HepG2 (cell line): ENCODE data around the gene SLCO2B1. TPM values are rescaled to one million over a fixed set of nuclear protein-coding genes. Genes with fewer than 3 reads are reported as not detected.

Experiments used
- ESRRA ChIP-seq: sonication (generic); formaldehyde crosslinking; IDR thresholded peaks from 2 replicates; pipeline ENCODE4 v1.5.1; 2020; ENCODE audit warnings: mild to moderate bottlenecking, low read depth, missing genetic modification reagents
- HHEX ChIP-seq: IDR thresholded peaks from 2 replicates; pipeline ENCODE4 v1.6.1; 2016; ENCODE audit warnings: control low read depth
- HIVEP1 ChIP-seq: sonication (generic); formaldehyde crosslinking; IDR thresholded peaks from 2 replicates; pipeline ENCODE4 v1.4.0; 2020; ENCODE audit warnings: mild to moderate bottlenecking, missing genetic modification reagents
- NFAT5 ChIP-seq: sonication (generic); formaldehyde crosslinking; IDR thresholded peaks from 2 replicates; pipeline ENCODE4 v1.4.0; 2020; ENCODE audit warnings: missing genetic modification reagents
- NFE2 ChIP-seq: sonication (generic); formaldehyde crosslinking; IDR thresholded peaks from 2 replicates; pipeline ENCODE4 v1.4.0; 2020; ENCODE audit warnings: missing genetic modification reagents
- SMAD3 ChIP-seq: sonication (generic); formaldehyde crosslinking; IDR thresholded peaks from 2 replicates; pipeline ENCODE4 v1.4.0; 2020; ENCODE audit warnings: missing genetic modification reagents
- TP53 ChIP-seq: sonication (generic); formaldehyde crosslinking; conservative IDR thresholded peaks from 2 replicates; pipeline ENCODE4 v1.4.0; 2020; ENCODE audit warnings: missing genetic modification reagents
- ZBTB7A ChIP-seq: sonication (generic); formaldehyde crosslinking; IDR thresholded peaks from 2 replicates; pipeline ENCODE4 v1.8.0; 2022; ENCODE audit warnings: mild to moderate bottlenecking, missing genetic modification reagents
- ZFY ChIP-seq: sonication (generic); formaldehyde crosslinking; IDR thresholded peaks from 2 replicates; pipeline ENCODE4 v1.4.0; 2020; ENCODE audit warnings: missing genetic modification reagents
- ZNF143 ChIP-seq: sonication (generic); formaldehyde crosslinking; IDR thresholded peaks from 2 replicates; pipeline ENCODE4 v1.4.0; 2020; ENCODE audit warnings: missing genetic modification reagents
- ZNF263 ChIP-seq: sonication (generic); formaldehyde crosslinking; IDR thresholded peaks from 2 replicates; pipeline ENCODE4 v1.4.0; 2020; ENCODE audit warnings: missing genetic modification reagents
- ZNF34 ChIP-seq: sonication (generic); formaldehyde crosslinking; IDR thresholded peaks from 2 replicates; pipeline ENCODE4 v1.4.0; 2020; ENCODE audit warnings: mild to moderate bottlenecking, missing genetic modification reagents, borderline replicate concordance
- ZNF496 ChIP-seq: sonication (generic); formaldehyde crosslinking; IDR thresholded peaks from 2 replicates; pipeline ENCODE4 v1.8.1; 2023; ENCODE audit warnings: mild to moderate bottlenecking, moderate library complexity, missing genetic modification reagents; ENCODE audit not compliant: insufficient replicate concordance
- polyA plus RNA-seq, 8 experiments: library from polyadenylated mRNA; depleted of rRNA in 3 of 8; stranded (reverse) in 7 of 8; unstranded in 1 of 8; fragments of >200 nt; fragmentation: Illumina TruSeq in 4 of 8; extraction: Trizol in 4 of 8; gene quantifications; 2 replicates each; pipeline versions ENCODE4 v1.2.1 to v1.2.3, GENCODE V29; 2011 to 2016; ENCODE audit warnings: low read depth in 4 of 8, missing spikeins in 1 of 8, mixed read lengths in 1 of 8; ENCODE audit not compliant: insufficient read depth in 1 of 8
- total RNA-seq, 5 experiments: library from RNA; depleted of rRNA; stranded (reverse); fragments of >200 nt; fragmentation: Illumina TruSeq; extraction: Trizol; gene quantifications; 2 replicates each; pipeline ENCODE4 v1.2.3, GENCODE V29; 2016; ENCODE audit warnings: low read depth in 1 of 5
- TF ChIP-seq, protein P1 (sequence below): IDR thresholded peaks from 2 replicates; pipeline ENCODE4 v1.6.1; 2012; ENCODE audit warnings: low read length, improper control_type of control experiment
- TF ChIP-seq, protein P2 (sequence below): sonication (generic); formaldehyde crosslinking; IDR thresholded peaks from 2 replicates; pipeline ENCODE4 v1.4.0; 2020; ENCODE audit warnings: mild to moderate bottlenecking, missing genetic modification reagents
- TF ChIP-seq, protein P3 (sequence below): sonication (generic); formaldehyde crosslinking; IDR thresholded peaks from 2 replicates; pipeline ENCODE4 v1.5.1; 2020; ENCODE audit warnings: missing genetic modification reagents, mild to moderate bottlenecking, borderline replicate concordance
- TF ChIP-seq, protein P4 (sequence below): sonication (generic); formaldehyde crosslinking; IDR thresholded peaks from 2 replicates; pipeline ENCODE4 v1.4.0; 2020; ENCODE audit warnings: low read depth, mild to moderate bottlenecking, missing genetic modification reagents

Gene SLCO2B1
- total and polyA plus RNA-seq, 2 of the 13 experiments (the other 11 are each of a cell fraction or from before 2014, with no cell fraction given) = 15.3 to 19.8 TPM

- no peak for TF ChIP-seq NFAT5
- 0 out of 2 replicates have a peak, but pooled peaks have one; percentile 53 for TF ChIP-seq SMAD3 (CRISPR knock-in tag)
- TF ChIP-seq, protein P1, sequence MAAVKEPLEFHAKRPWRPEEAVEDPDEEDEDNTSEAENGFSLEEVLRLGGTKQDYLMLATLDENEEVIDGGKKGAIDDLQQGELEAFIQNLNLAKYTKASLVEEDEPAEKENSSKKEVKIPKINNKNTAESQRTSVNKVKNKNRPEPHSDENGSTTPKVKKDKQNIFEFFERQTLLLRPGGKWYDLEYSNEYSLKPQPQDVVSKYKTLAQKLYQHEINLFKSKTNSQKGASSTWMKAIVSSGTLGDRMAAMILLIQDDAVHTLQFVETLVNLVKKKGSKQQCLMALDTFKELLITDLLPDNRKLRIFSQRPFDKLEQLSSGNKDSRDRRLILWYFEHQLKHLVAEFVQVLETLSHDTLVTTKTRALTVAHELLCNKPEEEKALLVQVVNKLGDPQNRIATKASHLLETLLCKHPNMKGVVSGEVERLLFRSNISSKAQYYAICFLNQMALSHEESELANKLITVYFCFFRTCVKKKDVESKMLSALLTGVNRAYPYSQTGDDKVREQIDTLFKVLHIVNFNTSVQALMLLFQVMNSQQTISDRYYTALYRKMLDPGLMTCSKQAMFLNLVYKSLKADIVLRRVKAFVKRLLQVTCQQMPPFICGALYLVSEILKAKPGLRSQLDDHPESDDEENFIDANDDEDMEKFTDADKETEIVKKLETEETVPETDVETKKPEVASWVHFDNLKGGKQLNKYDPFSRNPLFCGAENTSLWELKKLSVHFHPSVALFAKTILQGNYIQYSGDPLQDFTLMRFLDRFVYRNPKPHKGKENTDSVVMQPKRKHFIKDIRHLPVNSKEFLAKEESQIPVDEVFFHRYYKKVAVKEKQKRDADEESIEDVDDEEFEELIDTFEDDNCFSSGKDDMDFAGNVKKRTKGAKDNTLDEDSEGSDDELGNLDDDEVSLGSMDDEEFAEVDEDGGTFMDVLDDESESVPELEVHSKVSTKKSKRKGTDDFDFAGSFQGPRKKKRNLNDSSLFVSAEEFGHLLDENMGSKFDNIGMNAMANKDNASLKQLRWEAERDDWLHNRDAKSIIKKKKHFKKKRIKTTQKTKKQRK = no peak
- TF ChIP-seq ZBTB7A (CRISPR knock-in tag) = peak; percentile 80; the same call in 1 of the 2 replicates
- TF ChIP-seq ESRRA (CRISPR knock-in tag) = peak; percentile 83; the same call in 1 of the 2 replicates
- no peak for TF ChIP-seq ZNF143 (CRISPR knock-in tag)
- TF ChIP-seq NFE2 (CRISPR knock-in tag) = no peak
- TF ChIP-seq ZNF496 (CRISPR knock-in tag) = no peak
- TF ChIP-seq, protein P2, sequence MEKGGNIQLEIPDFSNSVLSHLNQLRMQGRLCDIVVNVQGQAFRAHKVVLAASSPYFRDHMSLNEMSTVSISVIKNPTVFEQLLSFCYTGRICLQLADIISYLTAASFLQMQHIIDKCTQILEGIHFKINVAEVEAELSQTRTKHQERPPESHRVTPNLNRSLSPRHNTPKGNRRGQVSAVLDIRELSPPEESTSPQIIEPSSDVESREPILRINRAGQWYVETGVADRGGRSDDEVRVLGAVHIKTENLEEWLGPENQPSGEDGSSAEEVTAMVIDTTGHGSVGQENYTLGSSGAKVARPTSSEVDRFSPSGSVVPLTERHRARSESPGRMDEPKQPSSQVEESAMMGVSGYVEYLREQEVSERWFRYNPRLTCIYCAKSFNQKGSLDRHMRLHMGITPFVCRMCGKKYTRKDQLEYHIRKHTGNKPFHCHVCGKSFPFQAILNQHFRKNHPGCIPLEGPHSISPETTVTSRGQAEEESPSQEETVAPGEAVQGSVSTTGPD (CRISPR knock-in tag) = no peak
- peak; percentile 72; the same call in 1 of the 2 replicates for TF ChIP-seq HIVEP1
- TF ChIP-seq, protein P3, sequence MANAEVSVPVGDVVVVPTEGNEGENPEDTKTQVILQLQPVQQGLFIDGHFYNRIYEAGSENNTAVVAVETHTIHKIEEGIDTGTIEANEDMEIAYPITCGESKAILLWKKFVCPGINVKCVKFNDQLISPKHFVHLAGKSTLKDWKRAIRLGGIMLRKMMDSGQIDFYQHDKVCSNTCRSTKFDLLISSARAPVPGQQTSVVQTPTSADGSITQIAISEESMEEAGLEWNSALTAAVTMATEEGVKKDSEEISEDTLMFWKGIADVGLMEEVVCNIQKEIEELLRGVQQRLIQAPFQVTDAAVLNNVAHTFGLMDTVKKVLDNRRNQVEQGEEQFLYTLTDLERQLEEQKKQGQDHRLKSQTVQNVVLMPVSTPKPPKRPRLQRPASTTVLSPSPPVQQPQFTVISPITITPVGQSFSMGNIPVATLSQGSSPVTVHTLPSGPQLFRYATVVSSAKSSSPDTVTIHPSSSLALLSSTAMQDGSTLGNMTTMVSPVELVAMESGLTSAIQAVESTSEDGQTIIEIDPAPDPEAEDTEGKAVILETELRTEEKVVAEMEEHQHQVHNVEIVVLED (CRISPR knock-in tag) = no peak
- TF ChIP-seq ZNF263 (CRISPR knock-in tag) = peak; percentile 96
- TF ChIP-seq HHEX (CRISPR knock-in tag) = no peak
- no peak for TF ChIP-seq ZNF34
- no peak for TF ChIP-seq TP53 (CRISPR knock-in tag)
- TF ChIP-seq, protein P4, sequence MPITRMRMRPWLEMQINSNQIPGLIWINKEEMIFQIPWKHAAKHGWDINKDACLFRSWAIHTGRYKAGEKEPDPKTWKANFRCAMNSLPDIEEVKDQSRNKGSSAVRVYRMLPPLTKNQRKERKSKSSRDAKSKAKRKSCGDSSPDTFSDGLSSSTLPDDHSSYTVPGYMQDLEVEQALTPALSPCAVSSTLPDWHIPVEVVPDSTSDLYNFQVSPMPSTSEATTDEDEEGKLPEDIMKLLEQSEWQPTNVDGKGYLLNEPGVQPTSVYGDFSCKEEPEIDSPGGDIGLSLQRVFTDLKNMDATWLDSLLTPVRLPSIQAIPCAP = no peak
- peak; percentile 88 for TF ChIP-seq ZFY (CRISPR knock-in tag)
These were observed 53.2 kb downstream of the SLCO2B1 start (continued) for GRCh38 chr11:75204012-75204674.
